HepG2 (cell line): Measurements from ENCODE around the gene NTRK2. TPM values are rescaled to one million over a fixed set of nuclear protein-coding genes. Genes with fewer than 3 reads are reported as not detected.

Source experiments
- ATAC-seq: fragments of 200-7000 bp; cut with Tn5 transposase; 3 replicates; pipeline ENCODE4 v1.9.1; 2020; ENCODE audit warnings: mild to moderate bottlenecking, moderate library complexity
- BruUV-seq: library from RNA; stranded (reverse); fragments of 400-500 nt; replicated peaks from 2 replicates; lab custom pipeline; 2021; lab: Mats Ljungman, UMichigan
- CTCF ChIA-PET: fragments of 300-600 bp; formaldehyde crosslinking; extraction: SDS; loops from one replicate; lab custom pipeline; 2021; ENCODE audit warnings: low total read pairs, inconsistent platforms, low intra/inter-chr PET ratio; lab: Yijun Ruan, JAX
- POLR2A ChIA-PET: fragments of 350-600 bp; sonication (Branson Sonifier 250); formaldehyde crosslinking; loops from one replicate; lab custom pipeline; 2020; ENCODE audit warnings: antibody characterized with exemption, inconsistent platforms; lab: Yijun Ruan, JAX
- DNase-seq: peaks from one replicate; pipeline ENCODE4 v3.0.0-alpha.2; 2015; ENCODE audit warnings: low spot score
- FAIRE-seq: peaks from 3 replicates; lab custom pipeline; 2011; peaks lifted over from hg19 to GRCh38; lab: Jason Lieb, UNC
- H2AFZ ChIP-seq: one replicate; pipeline ENCODE4 v1.6.1; 2011; ENCODE audit warnings: low read length, inconsistent platforms
- H3K27ac ChIP-seq: fragments of 300-600 bp; 3 replicates; pipeline ENCODE4 v1.8.0; 2011; ENCODE audit warnings: mixed run types, mild to moderate bottlenecking, mixed read lengths, low read length, inconsistent platforms; ENCODE audit not compliant: insufficient read depth; ENCODE audit errors: extremely low read length
- H3K27me3 ChIP-seq, 2 experiments: fragments of 200-600 bp in 1 of 2; 2 replicates in 1 of 2; 3 replicates in 1 of 2; pipeline versions ENCODE4 v1.6.0 to v1.8.0; 2011; ENCODE audit warnings: low read length in 2 of 2, mild to moderate bottlenecking in 2 of 2, moderate library complexity in 2 of 2, inconsistent platforms in 1 of 2; ENCODE audit not compliant: insufficient read depth in 2 of 2, control insufficient read depth in 1 of 2
- H3K36me3 ChIP-seq, 2 experiments: fragments of 200-600 bp in 1 of 2; replicated peaks in 1 of 2; 2 replicates in 1 of 2; 3 replicates in 1 of 2; pipeline versions ENCODE4 v1.5.1 to v1.8.0; 2011; ENCODE audit warnings: low read length in 2 of 2, inconsistent platforms in 1 of 2; ENCODE audit not compliant: insufficient read depth in 2 of 2, control insufficient read depth in 1 of 2
- H3K4me1 ChIP-seq: 2 replicates; pipeline ENCODE4 v1.5.1; 2012; ENCODE audit warnings: low read length, inconsistent platforms; ENCODE audit not compliant: insufficient read depth
- H3K4me2 ChIP-seq: 2 replicates; pipeline ENCODE4 v1.6.0; 2011; ENCODE audit warnings: low read depth, low read length, inconsistent platforms
- H3K4me3 ChIP-seq, 3 experiments: fragments of 200-600 bp in 1 of 3; sonication (generic), shearing (Covaris generic) in 1 of 3; replicated peaks in 1 of 3; 2 replicates each; pipeline ENCODE4 v1.5.1; 2011 to 2016; ENCODE audit warnings: low read length in 3 of 3, inconsistent platforms in 2 of 3, low read depth in 2 of 3, mild to moderate bottlenecking in 2 of 3, control low read depth in 1 of 3, mixed read lengths in 1 of 3; ENCODE audit not compliant: insufficient read depth in 1 of 3
- H3K79me2 ChIP-seq: one replicate; pipeline ENCODE4 v1.6.1; 2011; ENCODE audit warnings: low read length, inconsistent platforms; ENCODE audit not compliant: insufficient read depth
- H3K9ac ChIP-seq: 2 replicates; pipeline ENCODE4 v1.6.0; 2011; ENCODE audit warnings: mild to moderate bottlenecking, low read depth, low read length, inconsistent platforms; ENCODE audit not compliant: insufficient read depth
- H3K9me3 ChIP-seq: 2 replicates; pipeline ENCODE4 v1.5.1; 2012; ENCODE audit warnings: mild to moderate bottlenecking, low read length
- H4K20me1 ChIP-seq: 2 replicates; pipeline ENCODE4 v1.6.0; 2011; ENCODE audit warnings: inconsistent platforms, mild to moderate bottlenecking, low read length, moderate library complexity; ENCODE audit not compliant: insufficient read depth
- AKNA ChIP-seq: sonication (generic); formaldehyde crosslinking; IDR thresholded peaks from 2 replicates; pipeline ENCODE4 v1.4.0; 2020; ENCODE audit warnings: missing genetic modification reagents, borderline replicate concordance
- HDAC2 ChIP-seq: sonication (generic); formaldehyde crosslinking; IDR thresholded peaks from 2 replicates; pipeline ENCODE4 v1.4.0; 2020; ENCODE audit warnings: missing genetic modification reagents
- KLF16 ChIP-seq, 2 experiments: sonication (generic) in 1 of 2; formaldehyde crosslinking in 1 of 2; IDR thresholded peaks; 2 replicates each; pipeline versions ENCODE4 v1.6.1 to v1.8.0; 2016 to 2023; ENCODE audit warnings: missing genetic modification reagents in 2 of 2, missing compliant biosample characterization in 1 of 2
- PRDM4 ChIP-seq: sonication (generic); formaldehyde crosslinking; IDR thresholded peaks from 2 replicates; pipeline ENCODE4 v1.9.0; 2021; ENCODE audit warnings: missing genetic modification reagents, borderline replicate concordance
- ZNF510 ChIP-seq: sonication (generic); formaldehyde crosslinking; IDR thresholded peaks from 2 replicates; pipeline ENCODE4 v1.4.0; 2020; ENCODE audit warnings: low read depth, mild to moderate bottlenecking, missing genetic modification reagents
- WGBS: methylation state at CpG from one replicate; pipeline ENCODE4 v1.1.6; 2017; ENCODE audit warnings: low lambda C conversion rate; 5-methylcytosine and 5-hydroxymethylcytosine counted together
- in situ Hi-C: cut with HindIII; loops from 2 replicates; pipeline ENCODE4 v1.10.0; 2017; ENCODE audit warnings: low pct_unique_long_range_greater_than_20kb; ENCODE audit not compliant: extremely low pct_ligation_motif_present
- intact Hi-C: fragments of 100-400 bp; cut with micrococcal nuclease; formaldehyde crosslinking; loops from one replicate; pipeline ENCODE4 v1.10.0; 2022; ENCODE audit not compliant: unreplicated experiment
- polyA plus RNA-seq, 8 experiments: library from polyadenylated mRNA; depleted of rRNA in 3 of 8; stranded (reverse) in 7 of 8; unstranded in 1 of 8; fragments of >200 nt; fragmentation: Illumina TruSeq in 4 of 8; extraction: Trizol in 4 of 8; gene quantifications; 2 replicates each; pipeline versions ENCODE4 v1.2.1 to v1.2.3, GENCODE V29; 2011 to 2016; ENCODE audit warnings: low read depth in 4 of 8, missing spikeins in 1 of 8, mixed read lengths in 1 of 8; ENCODE audit not compliant: insufficient read depth in 1 of 8
- total RNA-seq, 5 experiments: library from RNA; depleted of rRNA; stranded (reverse); fragments of >200 nt; fragmentation: Illumina TruSeq; extraction: Trizol; gene quantifications; 2 replicates each; pipeline ENCODE4 v1.2.3, GENCODE V29; 2016; ENCODE audit warnings: low read depth in 1 of 5

The NTRK2 gene
- total and polyA plus RNA-seq, 2 of the 13 experiments (the other 11 are each of a cell fraction or from before 2014, with no cell fraction given): not detected

DNA sequence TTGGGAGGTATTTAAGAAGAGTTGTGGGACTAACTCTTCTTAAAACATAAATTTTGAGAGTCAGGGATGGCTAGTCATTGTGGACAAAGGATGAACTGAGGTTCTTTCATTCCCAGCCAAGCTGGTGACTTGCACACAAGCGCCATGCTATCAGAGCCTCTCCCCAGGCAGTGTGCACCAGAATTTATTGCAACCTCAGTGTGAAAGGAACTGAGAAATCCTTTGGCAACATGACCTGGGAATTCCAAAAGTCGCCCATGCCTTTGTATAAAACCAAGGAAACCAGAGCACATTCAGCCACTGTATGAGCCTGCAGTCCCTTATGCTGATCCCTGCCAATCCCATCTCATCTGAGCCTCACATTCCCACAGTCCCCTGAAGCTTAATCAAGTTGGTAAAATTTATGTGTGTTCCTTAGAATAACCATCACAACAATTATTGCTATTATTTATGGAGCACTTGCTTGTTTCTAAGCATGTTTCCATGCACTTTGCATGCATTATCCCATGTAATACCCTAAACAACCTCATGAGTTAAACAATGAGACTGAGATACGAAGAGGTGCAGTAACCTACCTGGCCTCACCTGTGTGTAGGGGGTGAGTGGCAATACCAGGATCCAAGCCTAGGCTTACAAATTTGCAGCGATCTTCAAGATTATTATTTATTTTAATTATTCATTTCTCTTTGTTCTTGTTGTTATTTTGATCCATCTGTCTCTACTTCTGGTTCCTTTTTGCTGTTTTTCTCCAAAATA, 116.4 kb downstream of the NTRK2 start (continued):
- TF ChIP-seq AKNA: no peak

GRCh38 chr9:84788803-84789462, 119.4 kb downstream of the NTRK2 start:
- H3K4me2 ChIP-seq: no peak overlapping the region
- FAIRE-seq (no peak), DNase-seq (no peak), ATAC-seq (no peak)
- WGBS: 30% methylated on average over 5 of the region's 5 CpGs
- no peaks in the 10 kb centered on the region for H3K9me3 ChIP-seq
- H3K4me1 ChIP-seq: no peaks in the 10 kb centered on the region
- no peak overlapping the region for H2AFZ ChIP-seq
- in situ Hi-C loops (no loop called here), intact Hi-C loops (no loop called here)
- no peak overlapping the region for H3K27ac ChIP-seq
- ChIA-PET CTCF (no interaction called here), POLR2A (no interaction called here)
- no peaks in the 10 kb centered on the region for H4K20me1 ChIP-seq
- no TSS peak for BruUV-seq
- no peak overlapping the region for H3K4me3 ChIP-seq
- no peaks in the 10 kb centered on the region for H3K36me3 ChIP-seq
- no peaks in the 10 kb centered on the region for H3K79me2 ChIP-seq
- no peaks in the 10 kb centered on the region for H3K27me3 ChIP-seq
- TF ChIP-seq KLF16 (CRISPR knock-in tag; IDR thresholded peaks at IDR 0.05) (no peak), HDAC2 (CRISPR knock-in tag) (no peak), ZNF510 (CRISPR knock-in tag) (no peak), PRDM4 (CRISPR knock-in tag) (no peak)
- no peak overlapping the region for H3K9ac ChIP-seq
